Neural progenitor cell (in vitro differentiated cells): ENCODE results near the gene ZNF524.

Experiments
- EZH2 ChIP-seq: fragments of 200-600 bp; sonication (generic); IDR thresholded peaks from 2 replicates; pipeline ENCODE4 v1.6.1; 2017; ENCODE audit warnings: antibody characterized with exemption, mild to moderate bottlenecking, moderate library complexity
- EZH2phosphoT487 ChIP-seq: fragments of 200-600 bp; sonication (generic); IDR thresholded peaks from 2 replicates; pipeline ENCODE4 v1.6.1; 2017; ENCODE audit warnings: antibody characterized with exemption
- TF ChIP-seq, protein P1 (sequence below): fragments of 200-600 bp; sonication (generic); IDR thresholded peaks from 2 replicates; pipeline ENCODE4 v1.5.1; 2017; ENCODE audit warnings: antibody characterized with exemption, mild to moderate bottlenecking

GRCh38 chr19:55611983-55612645 is 12.0 kb downstream of the ZNF524 start:
- TF ChIP-seq, protein P1, sequence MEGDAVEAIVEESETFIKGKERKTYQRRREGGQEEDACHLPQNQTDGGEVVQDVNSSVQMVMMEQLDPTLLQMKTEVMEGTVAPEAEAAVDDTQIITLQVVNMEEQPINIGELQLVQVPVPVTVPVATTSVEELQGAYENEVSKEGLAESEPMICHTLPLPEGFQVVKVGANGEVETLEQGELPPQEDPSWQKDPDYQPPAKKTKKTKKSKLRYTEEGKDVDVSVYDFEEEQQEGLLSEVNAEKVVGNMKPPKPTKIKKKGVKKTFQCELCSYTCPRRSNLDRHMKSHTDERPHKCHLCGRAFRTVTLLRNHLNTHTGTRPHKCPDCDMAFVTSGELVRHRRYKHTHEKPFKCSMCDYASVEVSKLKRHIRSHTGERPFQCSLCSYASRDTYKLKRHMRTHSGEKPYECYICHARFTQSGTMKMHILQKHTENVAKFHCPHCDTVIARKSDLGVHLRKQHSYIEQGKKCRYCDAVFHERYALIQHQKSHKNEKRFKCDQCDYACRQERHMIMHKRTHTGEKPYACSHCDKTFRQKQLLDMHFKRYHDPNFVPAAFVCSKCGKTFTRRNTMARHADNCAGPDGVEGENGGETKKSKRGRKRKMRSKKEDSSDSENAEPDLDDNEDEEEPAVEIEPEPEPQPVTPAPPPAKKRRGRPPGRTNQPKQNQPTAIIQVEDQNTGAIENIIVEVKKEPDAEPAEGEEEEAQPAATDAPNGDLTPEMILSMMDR, result no peak
- TF ChIP-seq EZH2phosphoT487 (no peak), EZH2 (no peak)
